Parathyroid adenoma (tissue), 2 donors: ENCODE results near the gene APEH.

ENCODE experiments used
- H2AFZ ChIP-seq: fragments of 300-600 bp; sonication (generic); one replicate; pipeline ENCODE4 v1.7.0; 2017; ENCODE audit warnings: antibody characterized with exemption, mild to moderate bottlenecking
- H3K27ac ChIP-seq: fragments of 300-600 bp; sonication (generic); one replicate; pipeline ENCODE4 v1.7.0; 2017
- H3K27me3 ChIP-seq: fragments of 300-600 bp; sonication (generic); one replicate; pipeline ENCODE4 v1.7.0; 2017; ENCODE audit warnings: low read length; ENCODE audit not compliant: control insufficient read depth, insufficient read depth
- H3K36me3 ChIP-seq: fragments of 300-600 bp; sonication (generic); one replicate; pipeline ENCODE4 v1.7.0; 2017; ENCODE audit warnings: low read length; ENCODE audit not compliant: control insufficient read depth, insufficient read depth
- H3K4me1 ChIP-seq: fragments of 300-600 bp; sonication (generic); one replicate; pipeline ENCODE4 v1.7.0; 2017; ENCODE audit warnings: control low read depth
- H3K4me2 ChIP-seq: fragments of 300-600 bp; sonication (generic); one replicate; pipeline ENCODE4 v1.7.0; 2017; ENCODE audit warnings: low read length
- H3K4me3 ChIP-seq: fragments of 300-600 bp; sonication (generic); one replicate; pipeline ENCODE4 v1.7.0; 2017; ENCODE audit warnings: low read depth, low read length
- H3K79me2 ChIP-seq: fragments of 300-600 bp; sonication (generic); one replicate; pipeline ENCODE4 v1.7.0; 2017; ENCODE audit warnings: control low read depth
- H3K9ac ChIP-seq: fragments of 300-600 bp; sonication (generic); one replicate; pipeline ENCODE4 v1.7.0; 2017; ENCODE audit warnings: mild to moderate bottlenecking
- H3K9me3 ChIP-seq: fragments of 300-600 bp; sonication (generic); one replicate; pipeline ENCODE4 v1.7.0; 2017; ENCODE audit warnings: low read length; ENCODE audit not compliant: control insufficient read depth
- CTCF ChIP-seq: fragments of 300-600 bp; sonication (generic); IDR thresholded peaks from one replicate; pipeline ENCODE4 v1.7.0; 2017; ENCODE audit warnings: antibody characterized with exemption, mild to moderate bottlenecking
- donor health status: primary hyperparathyroidism.

The APEH gene

DNA sequence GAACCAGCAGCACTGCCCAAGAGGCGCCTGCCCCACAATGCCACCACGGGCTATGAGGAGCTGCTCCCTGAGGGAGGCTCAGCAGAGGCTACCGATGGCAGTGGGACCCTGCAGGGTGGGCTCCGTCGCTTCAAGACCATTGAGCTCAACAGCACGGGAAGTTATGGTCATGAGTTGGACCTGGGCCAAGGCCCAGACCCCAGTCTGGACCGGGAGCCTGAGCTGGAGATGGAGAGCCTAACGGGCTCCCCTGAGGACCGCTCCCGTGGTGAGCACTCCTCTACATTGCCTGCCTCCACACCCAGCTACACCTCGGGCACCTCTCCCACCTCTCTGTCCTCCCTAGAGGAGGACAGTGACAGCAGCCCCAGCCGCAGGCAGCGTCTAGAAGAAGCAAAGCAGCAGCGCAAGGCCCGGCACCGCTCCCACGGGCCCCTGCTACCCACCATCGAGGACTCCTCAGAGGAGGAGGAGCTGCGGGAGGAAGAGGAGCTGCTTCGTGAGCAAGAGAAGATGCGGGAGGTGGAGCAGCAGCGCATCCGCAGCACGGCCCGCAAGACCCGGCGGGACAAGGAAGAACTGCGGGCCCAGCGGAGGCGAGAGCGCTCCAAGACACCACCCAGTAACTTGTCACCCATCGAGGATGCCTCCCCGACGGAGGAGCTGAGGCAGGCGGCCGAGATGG is 21.8 kb upstream of the APEH start:
- H3K36me3 ChIP-seq, result no peaks in the 10 kb centered on the region
- no peaks in the 10 kb centered on the region for H3K79me2 ChIP-seq
- no peak overlapping the region for H3K27ac ChIP-seq
- H3K27me3 ChIP-seq, result no peaks in the 10 kb centered on the region
- no peak for TF ChIP-seq CTCF
- no peak overlapping the region for H3K4me2 ChIP-seq
- no peaks in the 10 kb centered on the region for H3K9me3 ChIP-seq
- H2AFZ ChIP-seq, result no peak overlapping the region
- peaks cover 5% of the 10 kb centered on the region for H3K4me1 ChIP-seq
- no peak overlapping the region for H3K9ac ChIP-seq
- H3K4me3 ChIP-seq, result no peak overlapping the region

DNA sequence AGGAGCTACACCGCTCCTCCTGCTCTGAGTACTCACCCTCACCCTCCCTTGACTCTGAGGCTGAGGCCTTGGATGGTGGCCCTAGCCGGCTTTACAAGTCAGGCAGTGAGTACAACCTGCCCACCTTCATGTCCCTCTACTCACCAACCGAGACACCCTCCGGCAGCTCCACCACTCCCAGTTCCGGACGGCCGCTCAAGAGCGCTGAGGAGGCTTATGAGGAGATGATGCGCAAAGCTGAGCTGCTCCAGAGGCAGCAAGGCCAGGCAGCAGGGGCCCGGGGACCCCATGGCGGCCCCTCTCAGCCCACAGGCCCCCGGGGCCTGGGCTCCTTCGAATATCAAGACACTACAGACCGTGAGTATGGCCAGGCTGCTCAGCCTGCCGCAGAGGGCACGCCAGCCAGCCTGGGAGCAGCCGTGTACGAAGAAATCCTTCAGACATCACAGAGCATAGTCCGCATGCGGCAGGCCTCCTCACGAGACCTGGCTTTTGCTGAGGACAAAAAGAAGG is 21.2 kb upstream of the APEH start:
- Histone ChIP-seq H3K9me3 (no peaks in the 10 kb centered on the region), H3K9ac (no peak overlapping the region), H2AFZ (no peak overlapping the region), H3K27ac (no peak overlapping the region), H3K79me2 (no peaks in the 10 kb centered on the region), H3K27me3 (no peaks in the 10 kb centered on the region), H3K4me3 (no peak overlapping the region), H3K36me3 (no peaks in the 10 kb centered on the region), H3K4me1 (peaks cover under 1% of the 10 kb centered on the region), H3K4me2 (no peak overlapping the region)
- no peak for TF ChIP-seq CTCF

- no peaks in the 10 kb centered on the region for H3K79me2 ChIP-seq
- no peak overlapping the region for H3K4me3 ChIP-seq
- no peak overlapping the region for H3K4me2 ChIP-seq
- no peaks in the 10 kb centered on the region for H3K27me3 ChIP-seq
- TF ChIP-seq CTCF, result no peak
- H3K36me3 ChIP-seq, result no peaks in the 10 kb centered on the region
- no peak overlapping the region for H3K9ac ChIP-seq
- no peaks in the 10 kb centered on the region for H3K4me1 ChIP-seq
- H3K27ac ChIP-seq, result no peak overlapping the region
- H3K9me3 ChIP-seq, result no peaks in the 10 kb centered on the region
- no peak overlapping the region for H2AFZ ChIP-seq
Observed at GRCh38 chr3:49653621-49654020, 20.5 kb upstream of the APEH start.

DNA sequence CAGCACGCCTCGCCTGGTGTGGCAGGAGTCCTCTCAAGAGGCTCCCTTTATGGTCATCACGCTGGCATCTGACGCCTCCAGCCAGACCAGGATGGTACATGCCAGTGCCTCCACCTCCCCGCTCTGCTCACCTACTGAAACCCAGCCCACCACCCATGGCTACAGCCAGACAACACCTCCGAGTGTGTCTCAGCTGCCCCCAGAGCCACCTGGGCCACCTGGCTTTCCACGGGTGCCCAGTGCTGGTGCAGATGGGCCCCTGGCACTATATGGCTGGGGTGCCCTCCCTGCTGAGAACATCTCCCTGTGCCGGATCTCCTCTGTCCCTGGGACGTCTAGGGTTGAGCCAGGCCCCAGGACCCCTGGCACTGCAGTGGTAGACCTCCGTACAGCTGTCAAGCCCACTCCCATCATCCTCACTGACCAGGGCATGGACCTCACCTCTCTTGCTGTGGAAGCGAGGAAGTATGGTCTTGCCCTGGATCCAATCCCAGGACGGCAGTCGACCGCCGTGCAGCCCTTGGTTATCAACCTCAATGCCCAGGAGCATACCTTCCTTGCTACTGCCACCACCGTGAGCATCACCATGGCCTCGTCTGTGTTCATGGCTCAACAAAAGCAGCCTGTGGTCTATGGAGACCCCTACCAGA is 19.9 kb upstream of the APEH start:
- H2AFZ ChIP-seq, result no peak overlapping the region
- H3K4me3 ChIP-seq, result no peak overlapping the region
- no peaks in the 10 kb centered on the region for H3K27me3 ChIP-seq
- H3K4me2 ChIP-seq, result no peak overlapping the region
- H3K36me3 ChIP-seq, result no peaks in the 10 kb centered on the region
- H3K79me2 ChIP-seq, result no peaks in the 10 kb centered on the region
- no peak overlapping the region for H3K9ac ChIP-seq
- no peaks in the 10 kb centered on the region for H3K9me3 ChIP-seq
- H3K4me1 ChIP-seq, result no peaks in the 10 kb centered on the region
- TF ChIP-seq CTCF, result no peak
- H3K27ac ChIP-seq, result no peak overlapping the region
